ENCODE results near the gene GALNT16.
"Not testable (repeated sequence)": the region's sequence is repeated elsewhere in the genome, so short reads cannot be mapped to it uniquely, and the experiment has no call there.

The GALNT16 gene

DNA sequence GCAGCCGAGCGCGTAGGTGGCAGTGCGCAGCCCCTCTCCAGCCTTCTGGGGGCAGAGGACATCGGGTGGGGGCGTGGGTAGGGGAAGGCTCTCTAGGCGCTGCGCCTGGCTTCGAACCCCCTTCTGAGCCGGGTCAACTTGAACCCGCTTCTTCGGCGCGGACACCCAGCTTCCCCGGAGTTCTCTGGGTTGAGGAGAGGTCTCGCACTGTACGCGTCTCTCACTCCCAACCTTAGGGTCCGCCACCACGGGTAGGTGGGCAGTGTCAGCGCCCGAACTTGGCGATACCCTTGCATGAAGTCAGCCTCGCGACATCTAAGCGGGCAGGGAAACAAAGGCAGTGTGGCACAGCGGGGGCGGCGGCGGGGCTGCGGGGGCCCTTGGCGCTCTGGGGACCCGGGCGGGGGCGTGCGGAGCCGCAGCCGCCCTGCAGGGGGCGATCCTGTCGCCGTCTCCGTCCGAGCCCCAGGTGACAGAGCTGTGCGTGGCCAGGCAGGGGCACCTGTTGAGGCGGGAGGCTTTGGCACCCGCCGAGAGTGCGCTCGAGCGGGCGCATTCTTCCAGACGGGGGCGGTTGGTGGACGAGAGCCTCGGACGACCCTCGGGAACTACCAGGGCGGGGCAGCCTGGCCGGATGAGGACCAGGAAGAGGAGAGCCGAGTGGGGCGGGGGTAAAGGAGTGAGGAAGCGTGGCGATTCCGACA, 1.1 kb downstream of the GALNT16 start:
- DNase-seq = no peak

DNA sequence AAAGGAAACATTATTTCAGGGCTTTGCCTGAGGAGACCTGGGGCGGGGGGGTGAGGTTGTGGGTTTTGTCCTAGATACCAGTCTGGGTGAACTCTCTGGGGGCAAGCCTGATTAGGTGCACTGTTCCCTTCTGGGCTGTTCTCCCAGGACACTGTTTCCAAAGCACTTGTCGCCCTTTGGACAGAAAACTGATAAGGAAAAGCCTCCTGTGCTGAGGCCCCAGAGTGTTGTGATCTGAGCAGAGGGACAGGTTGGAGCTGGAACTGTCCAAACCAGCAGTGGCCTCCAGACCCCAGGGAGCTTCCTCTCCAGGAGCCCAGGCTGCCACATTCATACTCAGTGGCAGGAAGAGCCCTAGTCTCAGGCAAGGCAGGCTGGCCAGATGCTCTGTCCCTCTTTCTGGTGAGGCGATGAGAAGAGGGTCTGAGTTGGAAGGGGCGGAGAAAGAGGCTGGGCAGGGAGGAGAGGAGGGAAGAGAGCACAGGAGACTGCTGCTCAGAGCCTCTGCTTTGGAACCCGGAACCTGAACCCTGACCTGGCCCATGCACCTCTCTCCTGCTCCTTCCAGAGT, 1.9 kb downstream of the GALNT16 start:
- peak in 1 of 2 experiments; percentile 68 for DNase-seq

DNA sequence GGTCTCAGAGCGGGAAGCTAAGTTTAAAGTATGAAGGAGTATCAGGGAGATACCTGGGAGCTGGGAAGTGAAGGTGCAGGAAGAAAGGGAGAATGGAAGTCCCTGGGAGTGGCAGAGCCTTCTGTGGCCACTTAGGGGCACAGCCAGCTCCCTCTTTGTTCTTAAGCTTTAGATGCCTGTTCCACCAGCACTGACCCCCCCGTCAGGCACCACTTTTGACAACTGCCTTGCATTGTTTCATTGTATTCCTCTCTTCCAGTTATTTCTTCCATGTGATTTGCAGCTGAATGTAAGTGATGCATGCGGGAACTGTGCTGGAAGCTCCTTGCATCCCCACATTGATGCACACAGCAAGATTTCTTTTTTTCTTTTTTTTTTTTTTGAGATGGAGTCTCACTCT, 2.6 kb downstream of the GALNT16 start:
- no peak for DNase-seq

DNA sequence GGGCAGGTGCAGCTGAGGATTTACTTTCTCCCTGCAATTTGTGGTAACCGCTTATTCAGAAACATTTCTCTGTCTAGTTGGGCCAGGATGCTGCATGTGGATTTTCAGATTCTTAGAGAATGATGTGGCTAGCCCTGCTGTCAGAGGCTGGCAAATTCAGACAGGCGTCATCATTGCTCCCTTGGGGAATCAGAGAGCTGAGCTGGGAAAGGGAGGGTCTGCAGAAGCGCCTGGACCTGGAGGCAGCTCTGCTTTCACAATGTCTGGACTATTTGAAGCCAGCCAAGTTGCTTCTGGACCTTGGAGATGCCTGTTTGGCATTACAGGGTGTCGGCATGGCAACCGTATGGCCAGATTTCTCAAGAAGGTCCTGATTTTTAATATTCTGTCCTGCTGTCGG, 3.4 kb downstream of the GALNT16 start:
- peak; percentile 74 to 86 for DNase-seq

DNA sequence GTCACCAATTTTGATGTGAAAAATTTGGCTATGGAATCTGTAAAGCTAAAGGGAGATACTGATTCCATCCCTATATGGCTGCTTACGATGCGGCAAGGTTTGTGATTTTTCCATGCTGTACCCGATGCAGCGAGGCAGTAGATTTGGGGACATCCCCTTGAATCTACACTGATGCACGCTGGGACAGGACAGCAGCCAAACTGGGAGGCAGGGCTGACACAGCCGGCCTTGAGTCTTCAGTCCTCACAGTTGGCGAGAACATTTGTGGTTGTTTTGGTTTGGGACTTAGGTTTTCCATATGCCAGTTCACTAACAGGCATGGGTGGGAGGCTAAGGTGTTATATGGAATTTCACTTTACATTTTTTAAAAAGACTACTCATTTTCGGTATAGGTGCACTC, 3.8 kb downstream of the GALNT16 start:
- DNase-seq = peak; percentile 48 to 73

DNA sequence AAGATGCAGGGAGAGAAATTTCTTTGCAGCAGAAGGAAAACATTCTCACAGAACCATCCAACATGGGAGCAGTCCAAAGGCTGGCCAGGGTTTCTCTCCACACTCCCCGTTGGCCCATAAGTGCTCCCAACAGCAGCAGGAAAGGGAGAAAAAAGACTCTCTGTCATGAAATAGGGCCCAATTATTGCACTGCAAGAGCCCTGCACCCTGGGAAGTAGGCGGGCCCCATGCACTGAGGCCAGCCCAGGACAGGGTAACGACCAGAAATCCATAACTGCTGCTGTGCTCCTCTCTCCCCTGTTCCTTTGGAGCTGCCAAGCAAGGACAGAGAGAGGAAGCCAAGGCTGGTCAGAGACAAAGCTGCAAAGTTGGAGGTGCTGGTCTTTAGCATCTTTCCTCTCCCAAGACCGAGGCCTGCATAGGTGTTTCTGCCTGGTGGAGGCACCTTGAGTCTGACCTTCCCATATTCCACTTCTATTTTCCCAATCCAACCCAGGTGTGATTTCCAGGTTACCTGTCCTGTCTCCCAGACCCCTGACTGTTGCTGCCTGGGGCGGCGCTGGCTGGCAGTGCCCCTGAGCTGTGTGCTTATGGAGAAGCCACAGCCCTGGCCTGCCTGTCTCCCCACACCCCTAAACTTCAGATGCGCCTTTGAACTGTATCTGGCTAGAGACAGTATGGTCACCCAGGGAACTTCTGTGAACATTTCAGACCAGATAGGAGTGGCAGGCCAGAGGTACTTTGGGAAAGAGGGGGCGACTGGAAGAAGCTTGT, 6.8 kb downstream of the GALNT16 start:
- DNase-seq = no peak

DNA sequence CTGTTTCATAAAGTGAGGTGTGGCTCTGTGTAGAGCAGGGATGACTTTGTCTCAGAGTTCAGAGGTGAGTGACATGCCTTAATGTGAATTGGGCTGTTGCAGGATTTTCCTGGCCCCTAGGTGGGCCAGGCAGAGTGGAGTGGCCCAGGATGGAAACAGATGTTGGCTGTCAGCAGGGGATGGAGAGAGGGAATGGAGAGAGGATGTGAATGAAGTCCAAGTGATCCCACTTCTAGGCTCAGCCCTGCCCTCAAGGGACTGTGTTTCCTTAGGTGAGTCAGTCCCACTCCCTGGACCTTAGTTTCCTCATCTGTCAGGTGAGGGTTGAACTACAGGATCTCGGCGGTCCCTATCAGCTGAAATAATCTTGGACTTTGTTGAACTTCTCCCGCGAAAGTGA, 7.5 kb downstream of the GALNT16 start:
- no peak for DNase-seq

DNA sequence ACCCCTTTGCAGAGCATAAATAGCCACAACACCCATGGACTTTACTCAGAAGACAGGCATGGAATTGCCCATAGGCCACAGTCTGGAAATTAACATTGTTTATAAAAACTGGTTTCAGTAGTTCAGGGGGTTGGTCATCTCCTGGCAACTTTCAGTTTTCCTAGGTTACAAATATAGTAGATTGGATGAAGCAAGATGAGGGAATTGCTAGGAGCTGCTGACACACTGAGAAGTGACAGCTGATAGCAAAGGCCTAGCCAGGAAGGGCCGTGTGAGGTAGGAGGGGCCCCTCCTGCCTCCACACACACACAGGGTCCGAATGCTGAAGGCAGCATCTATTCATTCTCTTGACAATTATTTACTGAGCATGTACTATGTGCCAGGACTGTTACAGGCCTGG, 8.3 kb downstream of the GALNT16 start:
- DNase-seq = no peak

DNA sequence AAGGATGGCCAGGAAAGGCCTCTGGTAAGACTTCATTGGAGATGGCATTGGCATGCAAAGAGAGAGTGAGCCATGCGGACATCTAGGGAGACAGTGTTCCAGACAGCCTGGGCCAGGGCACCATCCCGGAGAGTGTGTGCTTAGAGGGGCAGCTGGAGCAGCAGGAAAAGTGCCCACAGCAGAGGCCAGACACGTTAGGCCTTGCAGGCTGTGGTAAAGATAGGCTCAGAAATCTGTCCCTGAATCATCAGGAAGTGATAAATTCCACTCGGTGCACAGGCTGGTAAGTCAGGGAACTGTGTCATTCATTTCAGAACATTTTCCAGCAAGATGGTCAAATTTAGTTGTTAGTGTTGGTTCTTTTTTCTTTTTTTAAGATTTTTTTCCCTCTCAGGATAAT, 8.8 kb downstream of the GALNT16 start:
- DNase-seq = no peak

DNA sequence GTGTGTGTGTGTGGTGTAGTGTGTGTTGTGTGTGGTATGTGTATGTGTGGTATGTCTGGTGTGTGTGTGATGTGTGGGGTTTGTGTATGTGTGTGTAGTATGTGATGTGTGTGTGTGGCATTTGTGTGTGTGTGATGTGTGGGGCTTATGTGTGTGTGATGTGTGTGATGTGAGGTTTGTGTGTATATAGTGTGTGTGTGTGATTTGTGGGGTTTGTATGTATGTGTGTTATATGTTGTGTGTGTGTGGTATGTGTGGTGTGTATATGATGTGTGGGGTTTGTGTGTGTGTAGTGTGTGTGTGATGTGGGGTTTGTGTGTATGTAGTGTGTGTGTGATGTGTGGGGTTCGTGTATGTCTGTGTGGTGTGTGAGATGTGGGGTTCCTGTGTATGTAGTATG, 9.4 kb downstream of the GALNT16 start:
- DNase-seq = no peak

DNA sequence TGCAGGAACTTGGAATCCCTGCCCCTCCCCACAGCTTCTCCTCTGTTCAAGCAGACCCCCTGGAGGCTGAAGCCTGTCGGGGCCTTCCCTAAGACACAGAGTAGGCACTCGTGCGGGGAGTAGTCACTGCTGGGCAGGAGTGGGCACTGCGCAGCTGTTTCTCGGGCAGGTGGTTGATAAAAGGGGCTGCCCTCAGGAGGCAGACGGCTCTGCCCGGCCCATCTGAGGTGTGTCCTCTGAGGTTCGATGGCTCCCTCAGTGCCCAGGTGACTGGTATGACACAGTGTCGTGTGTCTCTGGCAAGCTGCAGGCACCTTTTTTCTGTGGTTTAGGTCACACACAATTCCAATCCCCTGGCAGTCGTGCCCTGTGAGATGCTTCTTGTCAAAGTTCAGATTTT, 10.1 kb downstream of the GALNT16 start:
- no peak for DNase-seq

DNA sequence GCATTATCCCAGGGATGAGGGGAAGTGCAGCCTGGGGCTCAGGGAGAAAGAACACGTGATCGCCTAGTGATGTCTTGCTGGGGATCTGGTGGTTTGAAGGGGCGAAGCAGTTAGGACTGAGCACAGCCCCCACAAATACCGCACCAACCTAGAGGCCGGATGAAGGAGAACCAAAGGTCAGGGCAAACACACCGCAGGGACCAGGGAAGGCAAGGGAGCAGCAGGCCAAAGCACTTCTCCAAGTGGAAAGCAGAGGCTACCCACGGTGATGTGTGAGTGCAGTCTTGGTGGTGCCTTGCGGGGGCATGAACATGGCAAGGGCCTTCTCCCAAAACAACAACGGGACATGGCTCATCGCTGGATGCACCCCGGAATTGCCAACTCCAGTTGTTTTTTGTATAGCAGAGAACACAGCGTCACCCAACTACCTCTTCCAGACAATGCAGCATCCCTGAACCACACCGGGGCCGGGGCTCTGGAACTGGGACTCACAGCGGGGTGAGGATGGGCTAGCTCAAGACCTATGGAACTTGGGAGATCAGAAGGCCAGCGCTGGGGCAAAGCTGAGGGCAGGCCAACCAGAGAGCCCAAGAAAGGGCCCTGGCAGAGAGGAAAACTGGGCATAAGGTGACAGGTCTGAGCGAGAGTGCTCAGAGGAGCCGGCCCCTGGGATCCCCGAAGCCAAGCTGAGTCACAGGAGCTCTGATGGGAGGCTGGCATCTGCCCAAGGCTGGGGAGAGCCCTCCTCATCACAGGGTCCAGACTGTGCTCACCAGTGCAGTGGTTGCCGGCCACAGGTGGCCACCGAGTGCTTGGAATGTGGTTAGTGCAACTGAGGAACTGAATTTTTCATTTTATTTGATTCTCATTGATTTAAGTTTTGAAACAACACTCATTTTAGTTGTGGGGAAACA, 11.1 kb downstream of the GALNT16 start:
- no peak for DNase-seq

DNA sequence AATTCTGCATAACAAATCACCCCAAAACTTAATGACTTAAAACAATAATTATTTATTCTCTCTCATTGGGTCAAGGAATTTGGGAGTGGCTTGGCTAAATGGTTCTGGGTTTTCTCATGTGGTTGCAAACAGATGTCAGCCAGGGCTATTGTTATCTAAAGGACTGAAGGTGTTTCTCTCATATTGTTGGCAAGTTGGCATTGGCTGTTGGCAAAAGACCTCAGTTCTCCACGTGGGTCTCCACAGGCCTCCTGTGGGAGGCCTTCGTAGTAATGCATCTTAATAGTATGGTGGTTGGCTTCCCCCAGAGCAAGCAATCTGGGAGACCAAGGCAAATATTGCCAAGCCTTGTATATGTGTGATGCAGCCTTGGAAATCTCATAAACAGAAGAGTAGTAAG, 14.4 kb downstream of the GALNT16 start:
- DNase-seq = no peak

DNA sequence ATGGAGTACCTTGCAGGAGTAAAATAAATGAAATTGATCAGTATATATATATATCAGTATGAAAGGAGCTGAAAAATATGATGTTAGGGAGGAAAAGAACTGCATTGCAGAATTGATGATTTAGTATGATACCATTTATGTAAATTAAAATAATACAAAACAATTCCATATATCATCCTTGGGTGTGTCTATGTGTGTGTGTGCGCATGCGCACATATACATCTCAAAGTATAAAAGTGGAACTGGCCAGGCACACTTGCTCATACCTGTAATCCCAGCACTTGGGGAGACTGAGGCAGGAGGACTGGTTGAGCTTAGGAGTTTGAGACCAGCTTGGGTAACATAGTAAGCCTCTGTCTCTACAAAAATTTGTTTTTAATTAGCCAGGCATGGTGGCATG, 15.4 kb downstream of the GALNT16 start:
- DNase-seq = no peak

DNA sequence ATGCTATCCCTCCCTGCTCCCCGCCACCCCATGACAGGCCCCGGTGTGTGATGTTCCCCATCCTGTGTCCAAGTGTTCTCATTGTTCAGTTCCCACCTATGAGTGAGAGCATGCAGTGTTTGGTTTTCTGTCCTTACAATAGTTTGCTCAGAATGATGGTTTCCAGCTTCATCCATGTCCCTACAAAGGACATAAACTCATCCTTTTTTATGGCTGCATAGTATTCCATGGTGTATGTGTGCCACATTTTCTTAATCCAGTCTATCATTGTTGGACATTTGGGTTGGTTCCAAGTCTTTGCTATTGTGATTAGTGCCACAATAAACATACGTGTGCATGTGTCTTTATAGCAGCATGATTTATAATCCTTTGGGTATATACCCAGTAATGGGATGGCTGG, 17.4 kb downstream of the GALNT16 start:
- DNase-seq = not testable (repeated sequence)

DNA sequence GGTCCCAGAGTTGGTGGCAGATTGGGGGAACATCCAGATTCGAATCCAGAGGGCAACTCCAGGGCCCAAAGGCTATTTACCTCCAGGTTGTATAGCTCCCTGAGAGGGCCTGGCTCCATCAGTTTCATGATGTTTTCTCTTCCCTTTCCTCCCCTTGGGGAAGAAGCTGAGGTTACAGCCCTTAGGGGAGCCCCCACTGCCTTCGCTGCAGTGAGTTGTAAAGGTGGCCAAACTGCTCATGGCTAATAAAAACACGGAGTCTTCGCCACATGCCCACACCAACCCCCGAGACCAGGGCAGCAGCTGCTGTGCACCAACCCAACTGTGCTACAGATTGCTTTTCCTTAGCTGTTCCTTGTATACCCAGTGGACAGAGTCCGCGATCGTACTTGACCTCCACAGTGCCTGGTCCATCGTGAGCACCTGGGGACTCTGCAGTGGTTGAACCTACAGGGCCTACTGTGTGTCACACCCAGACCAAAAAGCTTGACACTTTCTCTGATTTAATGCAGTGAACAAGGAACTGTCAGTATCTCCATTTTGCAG, 20.9 kb downstream of the GALNT16 start:
- DNase-seq = no peak

DNA sequence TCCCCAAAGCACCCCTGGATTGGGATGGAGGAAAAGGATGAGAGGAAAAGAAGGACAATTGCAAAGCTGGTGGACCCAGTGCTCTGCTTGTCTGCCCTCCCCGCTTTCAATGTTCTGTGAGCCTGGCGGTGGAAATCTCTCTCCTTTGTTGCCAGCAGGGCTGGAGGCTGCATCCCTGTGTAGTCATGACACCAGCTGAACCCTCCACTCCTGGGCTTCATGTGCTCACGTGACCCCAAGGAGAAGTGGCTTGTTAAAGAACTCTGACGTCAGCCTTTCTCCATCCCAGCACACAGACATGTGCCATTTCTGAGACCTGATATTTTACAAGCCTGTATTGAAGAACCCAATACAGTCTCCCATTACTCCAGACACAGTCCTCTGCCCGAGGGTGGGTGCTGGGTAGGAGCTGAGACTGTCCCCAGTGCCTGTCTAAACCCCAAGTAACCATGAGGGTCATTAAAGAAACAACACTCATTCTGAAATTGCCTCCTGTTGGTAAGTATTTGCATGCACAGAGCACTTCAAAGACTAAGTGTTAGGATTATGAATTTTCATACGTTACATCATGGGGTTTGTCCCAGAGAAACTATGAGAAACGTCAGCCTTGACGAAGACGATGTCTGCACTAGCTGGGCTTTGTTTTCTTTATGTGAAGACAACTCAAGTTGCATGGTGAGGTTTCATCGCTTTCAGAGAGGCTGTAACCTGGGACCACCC, 21.7 kb downstream of the GALNT16 start:
- no peak for DNase-seq

DNA sequence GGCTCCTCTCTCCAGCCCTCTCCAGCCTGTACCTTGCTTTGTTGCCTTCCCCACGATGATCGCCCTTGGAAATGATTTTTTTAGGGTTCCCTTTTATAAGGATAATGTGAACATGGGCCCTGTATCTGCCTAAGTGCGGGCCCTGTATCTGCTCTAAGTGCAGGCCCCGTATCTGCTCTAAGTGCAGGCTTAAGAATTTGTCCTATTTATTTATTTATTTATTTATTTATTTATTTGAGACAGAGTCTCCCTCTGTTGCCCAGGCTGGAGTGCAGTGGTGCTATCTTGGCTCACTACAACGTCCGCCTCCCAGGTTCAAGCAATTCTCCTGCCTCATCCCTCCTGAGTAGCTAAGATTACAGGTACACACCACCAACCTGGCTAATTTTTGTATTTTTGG, 22.5 kb downstream of the GALNT16 start:
- DNase-seq = no peak

DNA sequence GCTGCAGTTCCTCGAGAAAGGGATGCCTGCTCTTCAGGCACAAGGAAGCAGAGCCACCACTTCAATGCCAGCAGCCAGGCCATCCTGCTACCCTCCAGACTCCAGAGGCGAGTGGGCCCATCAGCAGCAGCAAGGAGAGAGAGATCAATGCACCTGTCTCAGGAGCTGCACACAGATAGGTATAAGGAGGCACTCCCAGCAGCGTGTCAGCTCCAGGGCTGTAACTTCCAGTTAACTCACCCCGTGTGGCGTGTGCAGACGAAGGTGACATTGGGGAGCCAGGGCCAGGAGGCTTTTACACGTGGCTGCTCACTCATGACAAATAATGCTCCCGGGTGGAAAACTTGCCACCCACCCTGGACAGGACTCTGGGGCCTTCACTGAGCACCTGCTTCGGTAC, 24.2 kb downstream of the GALNT16 start:
- DNase-seq = no peak

DNA sequence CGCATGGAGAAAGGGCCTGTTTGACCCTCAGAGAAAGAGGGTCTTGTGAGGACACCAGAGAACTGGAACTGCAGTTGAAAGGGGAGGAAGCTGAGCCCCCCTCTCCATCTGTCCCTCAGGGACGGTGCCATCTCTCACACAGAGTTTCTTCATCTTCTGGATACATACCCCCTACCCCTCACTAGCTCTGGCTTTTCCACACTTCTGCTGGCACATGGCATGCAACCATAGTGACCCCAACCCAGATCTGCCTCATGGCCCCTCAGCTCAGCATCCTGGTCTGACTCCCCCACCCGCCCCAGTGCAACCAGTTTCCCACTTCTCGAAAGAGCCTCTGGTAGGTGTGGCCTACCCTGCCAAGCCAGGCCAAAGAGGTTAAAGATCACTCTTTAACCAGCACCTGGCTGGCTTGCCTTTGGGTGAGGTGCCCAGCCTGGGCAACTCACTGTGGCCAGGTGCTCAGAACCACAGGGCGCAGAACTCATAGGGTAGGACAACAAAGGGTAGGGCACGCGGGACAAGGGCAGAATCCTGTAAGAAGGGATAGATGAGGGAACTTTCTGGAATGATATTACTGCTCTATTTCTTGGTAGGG, 25.8 kb downstream of the GALNT16 start:
- no peak for DNase-seq

DNA sequence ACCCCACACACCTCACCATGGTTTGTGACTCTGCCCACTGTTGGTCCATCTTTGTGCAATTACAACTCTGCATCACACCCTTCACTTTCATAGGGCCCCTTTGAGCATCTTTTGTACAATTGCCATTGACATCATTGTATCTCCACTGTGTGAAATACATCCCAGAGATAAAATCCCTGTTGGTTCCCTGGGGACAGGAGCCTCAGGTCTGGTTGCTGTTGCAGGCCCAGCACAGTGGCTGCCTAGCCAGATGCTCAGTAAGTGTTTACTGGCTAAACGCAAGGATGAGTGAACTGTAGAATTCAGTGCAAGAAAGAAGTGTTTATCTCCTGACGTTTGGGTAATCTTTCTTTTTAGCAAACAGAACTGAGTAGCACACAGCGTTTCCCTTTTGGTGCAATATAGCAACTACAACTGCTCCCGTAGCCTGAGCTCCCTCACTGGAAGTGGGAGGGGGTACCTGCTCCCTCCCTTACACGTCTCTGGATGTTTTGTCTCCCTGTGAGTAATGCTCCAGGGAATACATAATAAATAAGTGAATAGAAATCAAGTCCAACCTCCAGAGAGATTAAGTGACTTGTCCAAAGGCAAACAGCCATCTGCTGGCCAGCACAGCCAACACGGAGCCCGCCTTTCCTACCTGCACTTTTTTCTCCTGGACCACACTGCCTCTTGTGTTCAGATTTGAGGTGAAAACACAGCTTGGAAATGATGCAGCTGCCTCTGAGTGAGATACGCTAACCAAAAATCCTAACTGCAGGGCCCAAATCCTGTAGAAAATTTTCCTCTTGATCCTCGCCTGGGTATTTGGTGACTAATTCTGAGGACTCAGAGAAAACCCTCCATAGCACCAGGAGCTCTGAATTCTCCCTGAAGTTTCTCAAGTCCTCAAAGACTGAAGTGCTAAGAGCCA, 27.4 kb downstream of the GALNT16 start:
- peak in 1 of 2 experiments; percentile 24 for DNase-seq

All from NCI-H446 (cell line).